ENCODE measurements around the gene POM121L12. TPM values are rescaled to one million over a fixed set of nuclear protein-coding genes. Genes with fewer than 3 reads are reported as not detected.
A peak's percentile ranks its signal among the peaks of the same experiment; 100 is the strongest.

The POM121L12 gene
- not detected in 3 replicates for total RNA-seq
- long read RNA-seq, result 0 reads

DNA sequence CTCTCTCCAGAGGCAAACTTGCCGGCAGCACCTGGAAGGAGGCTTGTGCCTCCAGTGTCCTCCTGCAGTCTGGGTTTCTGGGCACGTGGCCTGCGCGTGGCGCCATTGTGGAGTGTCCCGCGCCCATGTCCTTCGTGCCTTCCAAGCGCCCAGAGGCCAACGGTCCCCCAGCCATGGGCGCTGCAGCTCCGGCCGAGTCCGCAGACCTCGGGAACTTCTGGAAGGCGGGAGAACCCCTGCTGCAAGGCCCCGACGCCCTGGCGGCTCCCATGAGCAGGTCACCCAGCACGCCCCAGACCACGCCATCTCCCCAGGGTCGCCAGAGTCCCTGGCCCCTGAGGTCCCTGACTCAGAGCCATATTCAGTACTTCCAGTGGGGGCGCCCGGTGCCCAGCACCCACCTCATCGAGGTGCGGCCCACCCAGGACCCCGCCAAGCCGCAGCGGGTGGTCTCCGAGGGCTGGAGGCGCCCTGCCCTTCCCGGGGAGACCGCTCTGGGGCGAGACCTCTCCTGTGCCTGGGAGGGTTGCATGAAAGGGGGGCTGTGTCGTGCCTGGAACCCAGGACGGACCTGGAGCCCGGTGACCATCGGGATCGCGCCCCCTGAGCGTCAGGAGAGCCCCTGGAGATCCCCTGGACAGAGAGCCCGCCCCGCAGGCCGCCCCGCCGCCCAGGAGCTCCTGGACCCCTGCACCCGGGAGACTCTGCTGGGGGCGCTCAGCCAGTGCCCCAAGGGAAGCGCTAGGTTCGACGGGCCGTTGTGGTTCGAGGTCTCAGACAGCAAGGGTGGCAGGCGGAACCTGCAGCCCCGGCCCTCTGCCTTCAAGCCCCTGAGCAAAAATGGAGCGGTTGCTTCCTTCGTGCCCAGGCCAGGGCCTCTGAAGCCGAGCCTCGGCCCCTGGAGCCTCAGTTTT lies at the start of gene POM121L12:
POM121L12 (plus strand) TSS at position 135 of the 914 bp plus-strand sequence; CDS start at position 174, 39 bp downstream.
- no peak within 1 kb of the TSS for H3K27ac Mint-ChIP-seq (ENCODE audit: unreplicated experiment)
- peak; percentile 93 for DNase-seq (ENCODE audit: low spot score)
- TF ChIP-seq CTCF (IDR thresholded peaks at IDR 0.05), result no peak

GRCh38 chr7:52992001-52992400 lies 43.4 kb upstream of the POM121L12 start:
- Mint-ChIP-seq H3K27me3 (ENCODE audit: low read depth) (no peaks in the 10 kb centered on the region), H3K4me3 (ENCODE audit: unreplicated experiment) (no peak overlapping the region), H3K9me3 (ENCODE audit: low read depth) (peaks cover 21% of the 10 kb centered on the region)

More for the DNA sequence above, at the start of gene POM121L12:
- no peaks in the 10 kb centered on the region for H3K4me1 Mint-ChIP-seq (ENCODE audit: low read depth)
- H3K4me3 Mint-ChIP-seq (ENCODE audit: unreplicated experiment), result no peak within 1 kb of the TSS
- H3K9me3 Mint-ChIP-seq (ENCODE audit: low read depth), result peaks cover 27% of the 10 kb centered on the region
- H3K27me3 Mint-ChIP-seq (ENCODE audit: low read depth), result no peaks in the 10 kb centered on the region
- H3K36me3 Mint-ChIP-seq (ENCODE audit: low read depth), result no peaks in the 10 kb centered on the region

GRCh38 chr7:52992479-52993162 lies 42.8 kb upstream of the POM121L12 start:
- Mint-ChIP-seq H3K27ac (ENCODE audit: unreplicated experiment) (no peak overlapping the region), H3K9me3 (ENCODE audit: low read depth) (peaks cover 20% of the 10 kb centered on the region), H3K36me3 (ENCODE audit: low read depth) (no peaks in the 10 kb centered on the region), H3K27me3 (ENCODE audit: low read depth) (no peaks in the 10 kb centered on the region), H3K4me1 (ENCODE audit: low read depth) (no peaks in the 10 kb centered on the region), H3K4me3 (ENCODE audit: unreplicated experiment) (no peak overlapping the region)
- no peak for TF ChIP-seq CTCF (IDR thresholded peaks at IDR 0.05)
- DNase-seq (ENCODE audit: low spot score), result no peak

More at GRCh38 chr7:52992001-52992400, 43.4 kb upstream of the POM121L12 start:
- no peak for DNase-seq (ENCODE audit: low spot score)
- Mint-ChIP-seq H3K4me1 (ENCODE audit: low read depth) (no peaks in the 10 kb centered on the region), H3K36me3 (ENCODE audit: low read depth) (no peaks in the 10 kb centered on the region), H3K27ac (ENCODE audit: unreplicated experiment) (no peak overlapping the region)
- no peak for TF ChIP-seq CTCF (IDR thresholded peaks at IDR 0.05)

GRCh38 chr7:52995676-52996075 lies 39.8 kb upstream of the POM121L12 start:
- Mint-ChIP-seq H3K36me3 (ENCODE audit: low read depth) (no peaks in the 10 kb centered on the region), H3K27ac (ENCODE audit: unreplicated experiment) (no peak overlapping the region), H3K27me3 (ENCODE audit: low read depth) (no peaks in the 10 kb centered on the region), H3K9me3 (ENCODE audit: low read depth) (peaks cover 8% of the 10 kb centered on the region), H3K4me3 (ENCODE audit: unreplicated experiment) (no peak overlapping the region), H3K4me1 (ENCODE audit: low read depth) (no peaks in the 10 kb centered on the region)
- DNase-seq (ENCODE audit: low spot score), result no peak
- TF ChIP-seq CTCF (IDR thresholded peaks at IDR 0.05), result no peak

GRCh38 chr7:53001221-53001620 lies 34.2 kb upstream of the POM121L12 start:
- DNase-seq (ENCODE audit: low spot score), result no peak
- no peak overlapping the region for H3K27ac Mint-ChIP-seq (ENCODE audit: unreplicated experiment)
- no peak for TF ChIP-seq CTCF (IDR thresholded peaks at IDR 0.05)
- H3K9me3 Mint-ChIP-seq (ENCODE audit: low read depth), result peaks cover 27% of the 10 kb centered on the region
- H3K27me3 Mint-ChIP-seq (ENCODE audit: low read depth), result no peaks in the 10 kb centered on the region
- H3K4me3 Mint-ChIP-seq (ENCODE audit: unreplicated experiment), result no peak overlapping the region
- no peaks in the 10 kb centered on the region for H3K36me3 Mint-ChIP-seq (ENCODE audit: low read depth)
- H3K4me1 Mint-ChIP-seq (ENCODE audit: low read depth), result no peaks in the 10 kb centered on the region
